K562 (cell line): Measurements from ENCODE around the gene EFNA1. TPM values are rescaled to one million over a fixed set of nuclear protein-coding genes. Genes with fewer than 3 reads are reported as not detected.

Source experiments
- ARID1B ChIP-seq: fragments of 450-650 bp; IDR thresholded peaks from 2 replicates; pipeline ENCODE4 v1.6.1; 2016; ENCODE audit warnings: antibody characterized with exemption, mild to moderate bottlenecking, inconsistent platforms
- ARNT ChIP-seq, 2 experiments: fragments of 450-650 bp; IDR thresholded peaks; 2 replicates each; pipeline ENCODE4 v1.6.1; 2016; ENCODE audit warnings: mild to moderate bottlenecking in 1 of 2
- ASH1L ChIP-seq: fragments of 450-650 bp; IDR thresholded peaks from 2 replicates; pipeline ENCODE4 v1.6.1; 2018; ENCODE audit warnings: borderline replicate concordance, mild to moderate bottlenecking, low read depth; ENCODE audit not compliant: partially characterized antibody
- BMI1 ChIP-seq: fragments of 150-350 bp; IDR thresholded peaks from 2 replicates; pipeline ENCODE4 v1.6.1; 2014; ENCODE audit warnings: low read length
- EP300 ChIP-seq: IDR thresholded peaks from 2 replicates; pipeline ENCODE4 v1.6.1; 2012; ENCODE audit warnings: low read length, improper control_type of control experiment
- ETS1 ChIP-seq: conservative IDR thresholded peaks from 2 replicates; pipeline ENCODE4 v1.6.1; 2011; ENCODE audit warnings: low read depth, mild to moderate bottlenecking, low read length; ENCODE audit not compliant: control insufficient read depth
- HDAC2 ChIP-seq: fragments of 450-650 bp; IDR thresholded peaks from 2 replicates; pipeline ENCODE4 v1.6.1; 2016; ENCODE audit warnings: mild to moderate bottlenecking
- HEY1 ChIP-seq: fragments of 250-450 bp; sonication (Bioruptor Pico); IDR thresholded peaks from 2 replicates; pipeline ENCODE4 v1.5.0; 2020; ENCODE audit warnings: mild to moderate bottlenecking, moderate library complexity, borderline replicate concordance
- KAT7 ChIP-seq: sonication (generic); formaldehyde crosslinking; IDR thresholded peaks from 2 replicates; pipeline ENCODE4 v1.8.0; 2022; ENCODE audit warnings: missing genetic modification reagents, mild to moderate bottlenecking, borderline replicate concordance
- MBD1 ChIP-seq: fragments of 250-450 bp; sonication (Bioruptor Pico); IDR thresholded peaks from 2 replicates; pipeline ENCODE4 v1.8.0; 2022; ENCODE audit warnings: inconsistent platforms
- MTA3 ChIP-seq: fragments of 450-650 bp; formaldehyde crosslinking; IDR thresholded peaks from 2 replicates; pipeline ENCODE4 v1.6.1; 2017; ENCODE audit warnings: mild to moderate bottlenecking, borderline replicate concordance
- MYC ChIP-seq, 2 experiments: fragments of 250-450 bp in 1 of 2; sonication (Bioruptor Pico) in 1 of 2; IDR thresholded peaks; 2 replicates each; pipeline versions ENCODE4 v1.5.1 to v1.6.1; 2012 to 2021; ENCODE audit warnings: low read depth in 2 of 2, borderline replicate concordance in 1 of 2, improper control_type of control experiment in 1 of 2, low read length in 1 of 2, mild to moderate bottlenecking in 1 of 2, moderate library complexity in 1 of 2
- NCOA6 ChIP-seq: fragments of 450-650 bp; IDR thresholded peaks from 2 replicates; pipeline ENCODE4 v1.6.1; 2017; ENCODE audit warnings: mild to moderate bottlenecking
- NRF1 ChIP-seq, 2 experiments: fragments of 450-650 bp; IDR thresholded peaks in 1 of 2; conservative IDR thresholded peaks in 1 of 2; 2 replicates each; pipeline ENCODE4 v1.6.1; 2014; ENCODE audit warnings: mild to moderate bottlenecking in 2 of 2
- RAD21 ChIP-seq, 2 experiments: fragments of 250-450 bp in 1 of 2; fragments of 450-650 bp in 1 of 2; sonication (Bioruptor Pico) in 1 of 2; formaldehyde crosslinking in 1 of 2; IDR thresholded peaks in 1 of 2; conservative IDR thresholded peaks in 1 of 2; 2 replicates each; pipeline versions ENCODE4 v1.4.0 to v1.8.0; 2020 to 2022; ENCODE audit warnings: mild to moderate bottlenecking in 2 of 2, moderate library complexity in 1 of 2
- RCOR1 ChIP-seq, 2 experiments: IDR thresholded peaks; 2 replicates each; pipeline ENCODE4 v1.6.1; 2012; ENCODE audit warnings: low read depth in 2 of 2, low read length in 2 of 2, borderline replicate concordance in 1 of 2, improper control_type of control experiment in 1 of 2
- TARDBP ChIP-seq: fragments of 450-650 bp; IDR thresholded peaks from 2 replicates; pipeline ENCODE4 v1.6.1; 2016
- TRIM25 ChIP-seq: fragments of 450-650 bp; IDR thresholded peaks from 2 replicates; pipeline ENCODE4 v1.7.0; 2016; ENCODE audit warnings: borderline replicate concordance
- ZC3H4 ChIP-seq: sonication (generic); formaldehyde crosslinking; IDR thresholded peaks from 2 replicates; pipeline ENCODE4 v1.9.0; 2021; ENCODE audit warnings: missing genetic modification reagents, borderline replicate concordance
- ZC3H8 ChIP-seq: fragments of 450-650 bp; IDR thresholded peaks from 2 replicates; pipeline ENCODE4 v1.6.1; 2017
- ZNF436 ChIP-seq: fragments of 250-450, 450-650 bp; sonication (Bioruptor Pico); formaldehyde crosslinking; IDR thresholded peaks from 2 replicates; pipeline ENCODE4 v1.7.0; 2020; ENCODE audit warnings: mild to moderate bottlenecking
- ZNF75A ChIP-seq: fragments of 450-650 bp; formaldehyde crosslinking; IDR thresholded peaks from 2 replicates; pipeline ENCODE4 v1.4.0; 2020; ENCODE audit warnings: mild to moderate bottlenecking
- polyA plus RNA-seq, 8 experiments: library from polyadenylated mRNA; depleted of rRNA in 4 of 8; stranded (reverse) in 5 of 8; unstranded in 3 of 8; fragments of >200 nt; fragmentation: Nextera tagmentation in 2 of 8; fragmentation: Illumina TruSeq in 1 of 8; extraction: Ambion mirVana in 2 of 8; extraction: Trizol in 1 of 8; gene quantifications; 2 replicates each; pipeline versions ENCODE4 v1.2.1 to v1.2.3, GENCODE V29; 2011 to 2014; ENCODE audit warnings: inconsistent platforms in 1 of 8, missing spikeins in 1 of 8
- total RNA-seq, 7 experiments: library from RNA; depleted of rRNA in 6 of 7; stranded (reverse); fragments of >200 nt in 6 of 7; fragmentation: Illumina TruSeq in 2 of 7; extraction: Trizol in 2 of 7; gene quantifications; 2 replicates each; pipeline versions ENCODE4 v1.2.1 to v1.2.3, GENCODE V29; 2011 to 2021; ENCODE audit warnings: low replicate concordance in 1 of 7

EFNA1 gene
- total and polyA plus RNA-seq, 9 of the 15 experiments (the other 6 are each of a cell fraction or from before 2014, with no cell fraction given) = 2.1 to 9.3 (median 3.0) TPM

- 0 out of 2 replicates have a peak, but pooled peaks have one; percentile 41 for TF ChIP-seq MYC (IDR thresholded peaks at IDR 0.05; ENCODE audit: low read depth, low read length)
- no peak for TF ChIP-seq MYC (CRISPR knock-in tag; IDR thresholded peaks at IDR 0.05; ENCODE audit: borderline replicate concordance, low read depth)
- no peak for TF ChIP-seq ZNF436 (CRISPR knock-in tag)
- no peak for TF ChIP-seq EP300
- TF ChIP-seq ASH1L = no peak
- 0 out of 2 replicates have a peak, but pooled peaks have one; percentile 38 for TF ChIP-seq TARDBP
- TF ChIP-seq MTA3 = peak; percentile 66
- peak; percentile 98 to 99 for TF ChIP-seq RAD21 (CRISPR knock-in tag; conservative IDR thresholded peaks at IDR 0.05 in 1 of 2, IDR thresholded peaks at IDR 0.05 in 1 of 2)
- TF ChIP-seq MBD1 (CRISPR knock-in tag) = no peak
- no peak for TF ChIP-seq ZC3H4 (CRISPR knock-in tag)
- no peak for TF ChIP-seq ETS1
- peak in 1 of 2 experiments; percentile 88; a peak in 2 of 4 replicates for TF ChIP-seq RCOR1 (IDR thresholded peaks at IDR 0.05; ENCODE audit: borderline replicate concordance in 1 of 2, low read depth in 2 of 2, low read length in 2 of 2)
- TF ChIP-seq KAT7 (CRISPR knock-in tag) = no peak
- TF ChIP-seq BMI1 = no peak
- TF ChIP-seq ZC3H8 = no peak
- no peak for TF ChIP-seq NCOA6
- no peak for TF ChIP-seq ARID1B
- TF ChIP-seq ARNT (IDR thresholded peaks at IDR 0.05) = 0 out of 4 replicates have a peak, but pooled peaks of 1 of the 2 experiments have one; percentile 35
- no peak for TF ChIP-seq TRIM25
- peak in 1 of 2 experiments; percentile 27; a peak in 1 of 4 replicates for TF ChIP-seq NRF1 (conservative IDR thresholded peaks at IDR 0.05 in 1 of 2, IDR thresholded peaks at IDR 0.05 in 1 of 2)
- TF ChIP-seq ZNF75A (CRISPR knock-in tag) = no peak
- TF ChIP-seq HEY1 (CRISPR knock-in tag) = no peak
- TF ChIP-seq HDAC2 = 0 out of 2 replicates have a peak, but pooled peaks have one; percentile 28
Measured at GRCh38 chr1:155167166-155168104, 39.8 kb downstream of the EFNA1 start (continued).
